ENCODE data around the gene COL25A1.

The COL25A1 gene

DNA sequence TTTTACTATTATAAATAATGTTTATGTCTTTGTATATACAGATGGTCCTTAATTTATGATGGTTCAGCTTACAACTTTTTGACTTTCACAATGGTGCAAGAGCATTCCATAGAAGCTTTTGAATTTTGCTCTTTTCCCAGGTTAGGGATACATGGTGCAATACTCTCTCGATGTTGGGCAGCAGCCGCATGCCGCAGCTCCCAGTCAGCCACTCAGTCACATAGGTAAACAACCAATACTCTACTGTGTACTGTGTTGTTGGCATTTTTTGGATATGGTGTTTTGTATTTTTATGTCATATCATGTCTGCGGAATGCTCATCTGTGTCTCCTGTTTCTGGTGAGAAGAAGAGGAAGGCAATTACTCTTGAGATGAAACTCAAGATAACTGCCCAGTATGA, 281.6 kb downstream of the COL25A1 start:
- TF ChIP-seq, protein P1, sequence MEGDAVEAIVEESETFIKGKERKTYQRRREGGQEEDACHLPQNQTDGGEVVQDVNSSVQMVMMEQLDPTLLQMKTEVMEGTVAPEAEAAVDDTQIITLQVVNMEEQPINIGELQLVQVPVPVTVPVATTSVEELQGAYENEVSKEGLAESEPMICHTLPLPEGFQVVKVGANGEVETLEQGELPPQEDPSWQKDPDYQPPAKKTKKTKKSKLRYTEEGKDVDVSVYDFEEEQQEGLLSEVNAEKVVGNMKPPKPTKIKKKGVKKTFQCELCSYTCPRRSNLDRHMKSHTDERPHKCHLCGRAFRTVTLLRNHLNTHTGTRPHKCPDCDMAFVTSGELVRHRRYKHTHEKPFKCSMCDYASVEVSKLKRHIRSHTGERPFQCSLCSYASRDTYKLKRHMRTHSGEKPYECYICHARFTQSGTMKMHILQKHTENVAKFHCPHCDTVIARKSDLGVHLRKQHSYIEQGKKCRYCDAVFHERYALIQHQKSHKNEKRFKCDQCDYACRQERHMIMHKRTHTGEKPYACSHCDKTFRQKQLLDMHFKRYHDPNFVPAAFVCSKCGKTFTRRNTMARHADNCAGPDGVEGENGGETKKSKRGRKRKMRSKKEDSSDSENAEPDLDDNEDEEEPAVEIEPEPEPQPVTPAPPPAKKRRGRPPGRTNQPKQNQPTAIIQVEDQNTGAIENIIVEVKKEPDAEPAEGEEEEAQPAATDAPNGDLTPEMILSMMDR (IDR thresholded peaks at IDR 0.05; ENCODE audit: low read depth, low read length) = no peak
- no peak overlapping the region for H3K4me3 ChIP-seq (ENCODE audit: low read depth, low read length)
- in situ Hi-C loops (cut with HindIII; ENCODE audit: low sequenced_read_pairs) = no loop called here
- DNase-seq (ENCODE audit: low read depth, low spot score) = no peak

DNA sequence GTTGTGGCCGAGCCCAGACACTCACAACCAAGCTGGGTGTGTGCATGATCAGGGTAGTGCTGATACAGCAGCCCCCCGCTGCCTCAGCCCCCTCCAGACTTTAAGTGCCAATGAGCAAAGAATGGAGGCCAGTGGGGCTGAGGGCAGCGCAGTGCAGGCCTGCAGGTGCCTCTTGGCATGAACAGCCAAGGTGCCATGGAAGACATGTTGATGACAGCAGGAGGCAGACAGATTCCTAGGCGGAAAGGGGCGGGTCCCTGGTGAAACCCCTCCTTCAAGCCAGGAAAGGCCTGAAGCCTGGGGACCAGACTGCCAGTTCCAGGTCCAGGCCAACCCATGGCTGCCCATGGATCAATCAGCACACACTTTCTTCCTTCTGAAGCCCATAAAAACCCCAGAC, 286.3 kb downstream of the COL25A1 start:
- TF ChIP-seq, protein P1 (IDR thresholded peaks at IDR 0.05; ENCODE audit: low read depth, low read length) = no peak
- DNase-seq (ENCODE audit: low read depth, low spot score) = no peak
- H3K4me3 ChIP-seq (ENCODE audit: low read depth, low read length) = no peak overlapping the region
- in situ Hi-C loops (cut with HindIII; ENCODE audit: low sequenced_read_pairs) = no loop called here

DNA sequence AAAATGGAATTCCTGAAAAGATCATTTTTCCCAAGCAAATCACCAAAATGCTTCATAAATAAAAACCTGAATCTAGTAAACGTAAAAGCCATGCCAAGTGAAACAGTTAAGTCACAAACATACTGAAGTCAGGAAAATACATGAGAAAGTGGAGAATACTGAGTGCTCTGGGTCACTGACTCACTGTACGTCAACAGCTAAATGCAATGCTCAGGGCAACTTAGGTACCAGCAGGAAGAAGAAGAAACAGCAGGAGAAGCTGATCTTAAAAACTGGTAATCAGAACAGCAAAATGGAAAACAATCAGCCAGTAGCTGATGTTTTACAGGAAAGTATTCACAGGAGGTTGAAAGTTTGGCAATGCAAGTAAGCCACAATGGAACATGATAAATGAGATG, 287.0 kb downstream of the COL25A1 start:
- in situ Hi-C loops (cut with HindIII; ENCODE audit: low sequenced_read_pairs) = no loop called here
- TF ChIP-seq, protein P1 (IDR thresholded peaks at IDR 0.05; ENCODE audit: low read depth, low read length) = no peak

DNA sequence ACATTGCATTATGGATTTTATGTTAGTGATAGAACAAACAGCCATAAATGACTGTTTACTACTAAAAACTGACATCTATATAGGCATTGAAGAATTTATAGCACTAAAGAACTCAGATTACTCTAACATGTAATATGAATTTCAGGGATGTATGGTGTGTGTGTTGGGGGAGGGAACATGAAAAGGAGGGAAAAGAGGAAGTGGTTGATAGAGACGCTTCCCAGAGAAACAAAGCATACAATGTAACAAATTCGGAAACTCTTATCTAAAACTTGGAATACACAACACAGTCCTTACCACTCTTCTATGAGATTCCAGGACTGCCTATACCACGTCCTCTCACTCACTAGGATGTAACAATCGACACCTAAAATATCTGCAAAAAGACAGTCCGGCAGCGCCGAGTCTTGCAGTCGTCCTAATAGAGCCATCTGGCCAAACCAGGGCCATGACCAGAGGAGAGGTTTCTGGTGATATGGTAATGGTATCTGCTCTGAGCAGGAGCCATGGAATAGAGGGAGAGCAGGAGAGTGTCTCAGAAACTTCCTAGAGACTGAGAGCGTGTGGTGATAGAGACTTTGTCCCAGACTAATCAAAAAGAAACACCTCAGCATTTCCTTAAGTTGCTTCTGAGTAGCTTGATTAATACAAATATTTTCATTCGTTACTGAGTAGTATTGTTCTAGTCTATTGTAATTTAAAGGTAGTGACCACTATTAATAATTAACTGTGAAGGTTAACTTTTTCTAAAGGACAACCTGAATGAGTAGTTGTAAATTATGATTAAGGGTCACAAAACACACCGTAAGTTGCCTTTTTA, 287.7 kb downstream of the COL25A1 start:
- in situ Hi-C loops (cut with HindIII; ENCODE audit: low sequenced_read_pairs) = no loop called here
- no peak overlapping the region for H3K4me3 ChIP-seq (ENCODE audit: low read depth, low read length)
- TF ChIP-seq, protein P1 (IDR thresholded peaks at IDR 0.05; ENCODE audit: low read depth, low read length) = no peak
- no peak for DNase-seq (ENCODE audit: low read depth, low spot score)

More for the DNA sequence above, 287.0 kb downstream of the COL25A1 start:
- no peak for DNase-seq (ENCODE audit: low read depth, low spot score)
- H3K4me3 ChIP-seq (ENCODE audit: low read depth, low read length) = no peak overlapping the region

DNA sequence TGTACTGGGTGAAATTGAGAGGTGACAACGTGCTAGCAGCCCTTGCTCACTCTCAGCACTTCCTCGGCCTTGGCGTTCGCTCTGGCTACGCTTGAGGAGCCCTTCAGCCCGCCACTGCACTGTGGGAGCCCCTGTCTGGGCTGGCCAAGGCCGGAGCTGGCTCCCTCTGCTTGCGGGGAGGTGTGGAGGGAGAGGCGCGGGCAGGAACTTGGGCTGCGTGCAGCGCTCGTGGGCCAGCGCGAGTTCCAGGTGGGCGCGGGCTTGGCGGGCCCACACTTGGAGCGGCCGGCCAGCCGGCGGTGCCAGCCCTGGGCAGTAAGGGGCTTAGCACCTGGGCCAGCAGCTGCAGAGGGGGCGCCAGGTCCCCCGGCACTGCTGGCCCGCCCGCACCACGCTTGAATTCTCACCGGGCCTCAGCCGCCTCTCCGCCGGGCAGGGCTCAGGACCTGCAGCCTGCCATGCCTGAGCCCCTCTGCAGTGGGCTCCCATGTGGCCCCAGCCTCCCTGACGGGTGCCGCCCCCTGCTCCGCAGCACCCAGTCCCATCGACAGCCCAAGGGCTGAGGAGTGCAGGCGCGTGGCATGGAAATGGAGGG, 290.1 kb downstream of the COL25A1 start:
- DNase-seq (ENCODE audit: low read depth, low spot score) = no peak
- H3K4me3 ChIP-seq (ENCODE audit: low read depth, low read length) = no peak overlapping the region
- TF ChIP-seq, protein P1 (IDR thresholded peaks at IDR 0.05; ENCODE audit: low read depth, low read length) = no peak
- in situ Hi-C loops (cut with HindIII; ENCODE audit: low sequenced_read_pairs) = no loop called here

DNA sequence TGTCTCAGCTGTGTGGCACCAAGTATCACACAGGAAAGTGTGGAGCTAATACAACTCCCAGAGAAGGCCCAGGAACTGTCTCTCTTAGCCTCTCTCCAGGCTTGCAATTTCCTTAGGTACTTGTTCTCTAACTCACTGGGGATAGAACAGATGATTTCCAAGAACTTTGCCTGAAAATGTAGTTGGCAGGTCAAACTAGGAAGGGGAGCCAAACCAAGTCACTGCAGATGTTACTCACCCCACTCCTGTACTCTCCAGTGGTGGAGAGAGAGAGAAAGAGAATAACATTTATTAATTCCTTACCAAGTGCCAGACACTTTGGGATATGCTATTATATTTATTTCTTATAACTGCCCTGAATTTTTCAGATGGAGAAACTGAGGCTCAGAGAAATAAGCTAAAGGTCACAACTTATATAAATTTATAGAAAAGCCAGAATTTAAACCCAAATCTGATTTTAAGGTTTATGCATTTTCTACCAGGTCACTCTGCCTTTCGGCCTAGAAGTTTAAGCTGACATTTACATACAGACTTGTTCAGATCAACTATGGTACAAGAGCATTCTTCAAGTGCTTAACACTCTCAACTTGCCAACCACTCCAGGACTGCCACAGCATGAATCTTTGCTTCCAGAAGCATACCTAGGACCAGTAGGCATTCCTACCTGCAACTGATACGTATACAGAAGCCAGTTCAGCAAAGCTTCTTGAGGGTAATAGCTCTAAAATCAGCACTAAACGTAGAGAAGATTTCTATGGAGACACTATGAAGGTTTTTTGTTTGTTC, 291.0 kb downstream of the COL25A1 start:
- in situ Hi-C loops (cut with HindIII; ENCODE audit: low sequenced_read_pairs) = no loop called here
- DNase-seq (ENCODE audit: low read depth, low spot score) = no peak
- no peak overlapping the region for H3K4me3 ChIP-seq (ENCODE audit: low read depth, low read length)
- TF ChIP-seq, protein P1 (IDR thresholded peaks at IDR 0.05; ENCODE audit: low read depth, low read length) = no peak
